SK-N-SH treated with all-trans-retinoic acid at 6 μM for 48 hours (cell line): ENCODE data around the gene SMNDC1.

Experiments used
- CREB5 ChIP-seq: fragments of 250-450 bp; sonication (Bioruptor Pico); IDR thresholded peaks from 2 replicates; pipeline ENCODE4 v1.5.1; 2020; ENCODE audit warnings: low read depth, mild to moderate bottlenecking, moderate library complexity
- ISL1 ChIP-seq: fragments of 250-450 bp; sonication (Bioruptor Pico); IDR thresholded peaks from 2 replicates; pipeline ENCODE4 v2.1.2; 2022; ENCODE audit warnings: mild to moderate bottlenecking, moderate library complexity
- OSR1 ChIP-seq: fragments of 250-450 bp; sonication (Bioruptor Pico); IDR thresholded peaks from 2 replicates; pipeline ENCODE4 v1.8.0; 2022; ENCODE audit warnings: moderate library complexity, mild to moderate bottlenecking, inconsistent platforms
- PATZ1 ChIP-seq: fragments of 250-450 bp; sonication (Bioruptor Pico); IDR thresholded peaks from 2 replicates; pipeline ENCODE4 v1.8.0; 2020; ENCODE audit warnings: mild to moderate bottlenecking, moderate library complexity, borderline replicate concordance
- RARB ChIP-seq: fragments of 250-450 bp; sonication (Bioruptor Pico); IDR thresholded peaks from 2 replicates; pipeline ENCODE4 v1.8.0; 2021; ENCODE audit warnings: mild to moderate bottlenecking, moderate library complexity
- SNAI2 ChIP-seq: fragments of 250-450 bp; sonication (Bioruptor Pico); IDR thresholded peaks from 2 replicates; pipeline ENCODE4 v1.5.0; 2020; ENCODE audit warnings: mild to moderate bottlenecking, moderate library complexity
- TSHZ2 ChIP-seq: fragments of 250-450 bp; sonication (Bioruptor Pico); IDR thresholded peaks from 2 replicates; pipeline ENCODE4 v1.5.0; 2020; ENCODE audit warnings: mild to moderate bottlenecking, moderate library complexity
- ZFP3 ChIP-seq: fragments of 250-450 bp; sonication (Bioruptor Pico); IDR thresholded peaks from 2 replicates; pipeline ENCODE4 v1.5.0; 2020; ENCODE audit warnings: mild to moderate bottlenecking, moderate library complexity

- TF ChIP-seq RARB (CRISPR knock-in tag) (no peak), ZFP3 (CRISPR knock-in tag) (no peak), CREB5 (CRISPR knock-in tag) (no peak), TSHZ2 (CRISPR knock-in tag) (no peak), ISL1 (no peak), PATZ1 (CRISPR knock-in tag) (no peak), OSR1 (CRISPR knock-in tag) (no peak), SNAI2 (CRISPR knock-in tag) (no peak)
Measured at GRCh38 chr10:110336111-110336721, 31.5 kb upstream of the SMNDC1 start.
